ENCODE data around the gene ACO1. TPM values are rescaled to one million over a fixed set of nuclear protein-coding genes. Genes with fewer than 3 reads are reported as not detected.

ACO1 gene
- total RNA-seq, 4 donors from 2014 or later = 33.7 to 62.4 (median 45.4) TPM

DNA sequence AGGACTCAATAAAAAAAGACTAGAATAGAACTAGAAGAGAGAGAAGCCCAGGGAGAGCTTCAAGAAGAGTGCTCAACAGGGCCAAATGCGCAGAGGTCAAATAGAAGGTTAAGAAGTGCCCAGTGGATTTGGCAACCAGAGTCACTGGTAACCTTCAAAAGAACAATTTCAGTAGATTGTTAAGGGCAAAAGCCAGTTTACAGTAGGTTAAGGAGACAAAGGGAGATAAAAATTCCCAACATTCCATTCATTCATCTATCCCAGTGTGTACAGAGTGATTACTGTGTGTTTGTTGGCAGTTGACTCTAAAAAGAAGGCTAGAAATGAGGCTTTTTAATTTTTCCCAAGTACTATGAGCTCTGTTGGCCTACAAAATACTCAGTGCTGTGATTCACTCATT is 72.1 kb downstream of the ACO1 start:
- TF ChIP-seq EP300 (IDR thresholded peaks at IDR 0.05) (no peak), POLR2A (IDR thresholded peaks at IDR 0.05) (no peak), CTCF (IDR thresholded peaks at IDR 0.05) (no peak)
- DNase-seq (ENCODE audit: low spot score in 2 of 2) = no peak
- H3K27ac ChIP-seq = peak overlapping the region in 2 of 4 donors; percentile 9 to 13
- H3K4me3 ChIP-seq = no peak overlapping the region
- H3K27me3 ChIP-seq = no peaks in the 10 kb centered on the region
- no peaks in the 10 kb centered on the region for H3K9me3 ChIP-seq
- H3K36me3 ChIP-seq = peaks cover 0 to 61% (median 0%) of the 10 kb centered on the region in 3 donors
- peaks cover 0 to 25% (median 10%) of the 10 kb centered on the region in 4 donors for H3K4me1 ChIP-seq
- WGBS, 2 donors = 32 to 48% methylated on average over 1 of the region's 1 CpG

- Histone ChIP-seq H3K9me3 (no peaks in the 10 kb centered on the region), H3K36me3 (peaks cover 0 to 49% (median 0%) of the 10 kb centered on the region in 3 donors), H3K27me3 (no peaks in the 10 kb centered on the region), H3K27ac (no peak overlapping the region), H3K4me3 (no peak overlapping the region), H3K4me1 (no peaks in the 10 kb centered on the region)
- DNase-seq (ENCODE audit: low spot score in 2 of 2) = no peak
- no peak for TF ChIP-seq CTCF (IDR thresholded peaks at IDR 0.05)
- no peak for TF ChIP-seq POLR2A (IDR thresholded peaks at IDR 0.05)
- no peak for TF ChIP-seq EP300 (IDR thresholded peaks at IDR 0.05)
- 81 to 86% methylated on average over 5 of the region's 5 CpGs for WGBS, 2 donors
Observed at GRCh38 chr9:32463500-32464293, 79.3 kb downstream of the ACO1 start.

- H3K27me3 ChIP-seq = no peaks in the 10 kb centered on the region
- peaks cover 0 to 78% (median 0%) of the 10 kb centered on the region in 3 donors for H3K36me3 ChIP-seq
- H3K4me3 ChIP-seq = no peak overlapping the region
- DNase-seq (ENCODE audit: low spot score in 2 of 2) = no peak
- WGBS, 2 donors = 92 to 97% methylated on average over 1 of the region's 1 CpG
- TF ChIP-seq CTCF (IDR thresholded peaks at IDR 0.05) = no peak
- no peak for TF ChIP-seq POLR2A (IDR thresholded peaks at IDR 0.05)
- no peak for TF ChIP-seq EP300 (IDR thresholded peaks at IDR 0.05)
- H3K27ac ChIP-seq = no peak overlapping the region
- H3K4me1 ChIP-seq = no peaks in the 10 kb centered on the region
- H3K9me3 ChIP-seq = no peaks in the 10 kb centered on the region
Observed at GRCh38 chr9:32468740-32469139, 84.3 kb downstream of the ACO1 start.

DNA sequence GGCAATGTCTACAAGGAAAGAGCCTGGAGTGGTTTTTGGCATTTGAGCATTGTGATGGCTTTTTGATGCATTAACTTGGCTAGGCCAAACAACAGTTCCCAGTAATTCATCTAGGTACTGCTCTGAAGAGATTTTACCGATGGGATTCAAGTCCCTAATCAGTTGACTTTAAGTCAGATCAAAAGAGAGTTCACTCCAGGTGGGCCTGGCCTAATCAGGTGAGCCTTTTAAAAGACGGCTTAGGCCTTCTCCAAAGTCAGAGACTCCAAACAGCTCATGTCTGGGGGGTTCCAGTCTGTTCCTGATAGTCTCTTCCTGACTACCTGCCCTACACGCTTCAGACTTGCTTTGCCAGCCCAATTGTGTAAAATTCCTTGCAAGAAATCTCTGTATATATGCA is 87.9 kb downstream of the ACO1 start:
- H3K36me3 ChIP-seq = peaks cover 0 to 88% (median 0%) of the 10 kb centered on the region in 3 donors
- no peaks in the 10 kb centered on the region for H3K9me3 ChIP-seq
- H3K4me3 ChIP-seq = no peak overlapping the region
- no peak overlapping the region for H3K27ac ChIP-seq
- TF ChIP-seq POLR2A (IDR thresholded peaks at IDR 0.05) (no peak), EP300 (IDR thresholded peaks at IDR 0.05) (no peak), CTCF (IDR thresholded peaks at IDR 0.05) (no peak)
- no peaks in the 10 kb centered on the region for H3K4me1 ChIP-seq
- H3K27me3 ChIP-seq = no peaks in the 10 kb centered on the region
- WGBS, 2 donors = 97% methylated on average over 3 of the region's 3 CpGs
- DNase-seq (ENCODE audit: low spot score in 2 of 2) = no peak

DNA sequence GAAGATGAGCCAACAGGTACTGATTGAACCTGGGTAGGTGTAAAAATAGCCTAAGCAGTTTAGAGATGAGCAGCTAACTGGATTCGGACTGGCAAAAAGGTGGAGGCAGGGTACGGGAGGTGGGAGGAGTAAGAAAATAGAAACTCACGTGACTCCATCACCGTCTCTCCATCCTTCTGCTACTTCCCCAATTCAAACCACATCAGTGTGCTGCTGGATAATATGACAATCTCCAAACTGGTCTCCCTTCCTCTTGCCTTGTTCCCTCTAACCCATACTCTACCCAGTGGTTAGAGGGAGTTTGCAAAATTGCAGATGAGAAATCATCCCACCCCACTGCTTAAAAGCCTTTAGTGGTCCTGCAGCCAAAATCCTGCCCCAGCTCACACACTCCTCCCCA is 98.9 kb downstream of the ACO1 start:
- WGBS, 2 donors = 73 to 77% methylated on average over 4 of the region's 4 CpGs
- Histone ChIP-seq H3K4me3 (no peak overlapping the region), H3K4me1 (no peaks in the 10 kb centered on the region), H3K9me3 (no peaks in the 10 kb centered on the region), H3K27ac (no peak overlapping the region), H3K27me3 (no peaks in the 10 kb centered on the region), H3K36me3 (peaks cover 0 to 98% (median 19%) of the 10 kb centered on the region in 3 donors)
- DNase-seq (ENCODE audit: low spot score in 2 of 2) = no peak
- no peak for TF ChIP-seq POLR2A (IDR thresholded peaks at IDR 0.05)
- no peak for TF ChIP-seq CTCF (IDR thresholded peaks at IDR 0.05)
- TF ChIP-seq EP300 (IDR thresholded peaks at IDR 0.05) = no peak
